ENCODE measurements around the gene PHLDA2. TPM values are rescaled to one million over a fixed set of nuclear protein-coding genes. Genes with fewer than 3 reads are reported as not detected.
A peak's percentile ranks its signal among the peaks of the same experiment; 100 is the strongest.

PHLDA2 gene
- total and polyA plus RNA-seq, 9 of the 15 experiments (the other 6 are each of a cell fraction or from before 2014, with no cell fraction given) = 0.43 to 42.4 (median 4.7) TPM

DNA sequence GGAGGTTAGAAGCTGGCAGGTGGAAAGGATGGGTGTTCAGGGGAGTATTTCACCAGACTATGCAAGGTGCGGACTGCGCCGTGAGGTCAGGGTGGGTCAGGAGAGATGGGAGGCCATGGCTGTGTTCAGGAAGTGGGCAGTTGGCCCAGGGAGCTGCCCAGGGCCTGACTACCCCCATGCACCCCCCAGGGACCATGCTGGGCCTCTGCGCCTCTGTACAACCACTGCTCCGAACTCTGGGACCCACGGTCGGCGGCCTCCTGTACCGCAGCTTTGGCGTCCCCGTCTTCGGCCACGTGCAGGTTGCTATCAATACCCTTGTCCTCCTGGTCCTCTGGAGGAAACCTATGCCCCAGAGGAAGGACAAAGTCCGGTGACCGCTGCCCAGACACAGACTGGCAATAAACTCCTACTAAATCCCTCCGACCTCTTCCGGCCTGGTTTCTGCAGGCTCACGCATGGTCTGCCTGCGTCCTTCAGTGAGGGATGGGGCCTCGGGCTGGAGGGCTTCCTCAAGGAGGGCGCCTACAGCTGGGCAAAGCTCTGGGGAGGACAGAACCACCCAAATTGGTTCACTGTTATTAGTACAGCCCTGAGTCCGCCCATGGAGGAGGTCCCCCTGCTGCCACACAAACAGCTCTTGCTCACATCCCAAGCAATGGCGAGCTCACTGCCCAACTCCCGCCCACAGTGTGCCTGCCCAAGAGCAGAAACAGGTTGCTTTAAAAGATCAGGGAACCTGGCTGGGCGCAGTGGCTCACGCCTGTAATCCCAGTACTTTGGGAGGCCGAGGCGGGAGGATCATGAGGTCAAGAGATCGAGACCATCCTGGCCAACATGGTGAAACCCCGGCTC lies 4.2 kb downstream of the PHLDA2 start:
- Histone ChIP-seq H3K9ac (ENCODE audit: insufficient read depth in 1 of 2, low read depth in 2 of 2, low read length in 2 of 2) (no peak overlapping the region), H3K9me1 (ENCODE audit: control insufficient read depth, insufficient read depth, low read length) (no peaks in the 10 kb centered on the region), H3K4me1 (replicated peaks in 1 of 2; ENCODE audit: control insufficient read depth in 2 of 2, insufficient read depth in 2 of 2, low read length in 2 of 2) (peaks cover 8 to 66% of the 10 kb centered on the region in 2 experiments; a peak in 4 of 5 replicates), H3K9me3 (replicated peaks; ENCODE audit: control insufficient read depth, insufficient read depth, low read depth, low read length) (no peaks in the 10 kb centered on the region), H3K27me3 (ENCODE audit: control insufficient read depth in 2 of 2, insufficient read depth in 2 of 2, low read length in 2 of 2) (no peaks in the 10 kb centered on the region), H3K4me2 (ENCODE audit: insufficient read depth, low read length) (no peak overlapping the region), H3K79me2 (ENCODE audit: control insufficient read depth, insufficient read depth, low read length) (peaks cover 15% of the 10 kb centered on the region; the same call in 2 of the 3 replicates), H3K36me3 (ENCODE audit: control insufficient read depth, insufficient read depth, low read length) (no peaks in the 10 kb centered on the region), H3K27ac (ENCODE audit: extremely low read depth, low read depth, low read length) (no peak overlapping the region), H3K4me3 (no peak overlapping the region), H2AFZ (ENCODE audit: low read depth, low read length) (no peak overlapping the region), H4K20me1 (replicated peaks; ENCODE audit: control insufficient read depth, insufficient read depth, low read length) (peaks cover 13% of the 10 kb centered on the region)
- ChIA-PET CTCF (ENCODE audit: low intra/inter-chr PET ratio) (no interaction called here), POLR2A (interaction anchor here (1.7 kb wide), 1 partner anchor 10 kb away, joined by 6 read pairs; no protein-coding TSS in a partner anchor)
- in situ Hi-C loops (cut with MboI) (no loop called here), intact Hi-C loops (cut with micrococcal nuclease) (no loop called here)
- WGBS (ENCODE audit: insufficient coverage, low coverage, missing lambda C conversion rate) = 83% methylated on average over 29 of the region's 30 CpGs
- FAIRE-seq (no peak), ATAC-seq (no peak), DNase-seq (ENCODE audit: extremely low read depth in 1 of 4, low spot score in 3 of 4) (no peak)
- TF ChIP-seq PHF21A (IDR thresholded peaks at IDR 0.05; ENCODE audit: borderline replicate concordance, low read depth) (no peak), POLR2G (IDR thresholded peaks at IDR 0.05; ENCODE audit: low read depth, low read length) (peak; percentile 14; the same call in 1 of the 2 replicates)
- no TSS peak for BruUV-seq (replicated peaks)

DNA sequence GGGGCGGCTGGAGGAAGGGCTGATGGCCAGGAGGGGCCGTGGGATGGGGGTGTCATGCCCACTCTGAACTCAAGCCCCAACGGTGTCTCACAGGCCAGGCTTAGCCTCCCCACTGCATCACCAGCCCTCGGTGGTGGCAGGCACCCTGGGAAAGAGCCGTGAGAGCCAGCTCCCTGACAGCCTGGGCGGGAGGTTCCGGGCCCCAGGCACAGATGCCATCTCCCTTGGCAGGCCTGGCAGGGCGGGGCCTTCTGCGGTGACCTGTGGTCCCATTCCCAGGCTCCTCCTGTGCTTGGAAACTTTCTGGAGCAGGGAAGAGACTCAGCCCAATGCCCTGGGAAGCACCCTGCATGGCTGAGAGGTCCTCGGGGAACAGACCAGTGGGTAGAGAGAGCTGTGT lies 4.8 kb downstream of the PHLDA2 start:
- peaks cover 11% of the 10 kb centered on the region; the same call in 1 of the 2 replicates for H4K20me1 ChIP-seq (replicated peaks; ENCODE audit: control insufficient read depth, insufficient read depth, low read length)
- in situ Hi-C loops (cut with MboI) = no loop called here
- H3K4me2 ChIP-seq (ENCODE audit: insufficient read depth, low read length) = no peak overlapping the region
- WGBS (ENCODE audit: insufficient coverage, low coverage, missing lambda C conversion rate) = 44% methylated on average over 5 of the region's 10 CpGs
- peak overlapping the region in 1 of 2 experiments; percentile 64; a peak in 1 of 4 replicates for H3K9ac ChIP-seq (ENCODE audit: insufficient read depth in 1 of 2, low read depth in 2 of 2, low read length in 2 of 2)
- no peak for ATAC-seq
- no TSS peak for BruUV-seq (replicated peaks)
- no peak overlapping the region for H3K27ac ChIP-seq (ENCODE audit: extremely low read depth, low read depth, low read length)
- TF ChIP-seq POLR2G (IDR thresholded peaks at IDR 0.05; ENCODE audit: low read depth, low read length) (peak; percentile 10; the same call in 1 of the 2 replicates), TEAD1 (CRISPR knock-in tag; IDR thresholded peaks at IDR 0.05) (no peak)
- no peaks in the 10 kb centered on the region for H3K9me3 ChIP-seq (replicated peaks; ENCODE audit: control insufficient read depth, insufficient read depth, low read depth, low read length)
- CTCF ChIA-PET (ENCODE audit: low intra/inter-chr PET ratio) = no interaction called here
- H3K9me1 ChIP-seq (ENCODE audit: control insufficient read depth, insufficient read depth, low read length) = no peaks in the 10 kb centered on the region
- intact Hi-C loops (cut with micrococcal nuclease) = no loop called here
- no peak for FAIRE-seq
- H3K79me2 ChIP-seq (ENCODE audit: control insufficient read depth, insufficient read depth, low read length) = peaks cover 15% of the 10 kb centered on the region; the same call in 2 of the 3 replicates
- H3K4me1 ChIP-seq (replicated peaks in 1 of 2; ENCODE audit: control insufficient read depth in 2 of 2, insufficient read depth in 2 of 2, low read length in 2 of 2) = peaks cover 4 to 64% of the 10 kb centered on the region in 2 experiments; a peak in 4 of 5 replicates
- H3K36me3 ChIP-seq (ENCODE audit: control insufficient read depth, insufficient read depth, low read length) = no peaks in the 10 kb centered on the region
- POLR2A ChIA-PET = interaction anchor here (1.7 kb wide), 1 partner anchor 9 kb away, joined by 6 read pairs; no protein-coding TSS in a partner anchor
- no peak overlapping the region for H2AFZ ChIP-seq (ENCODE audit: low read depth, low read length)
- no peak overlapping the region for H3K4me3 ChIP-seq
- no peak for DNase-seq (ENCODE audit: extremely low read depth in 1 of 4, low spot score in 3 of 4)
- no peaks in the 10 kb centered on the region for H3K27me3 ChIP-seq (ENCODE audit: control insufficient read depth in 2 of 2, insufficient read depth in 2 of 2, low read length in 2 of 2)

Measured in K562 (cell line).